H1 (cell line): ENCODE results near the gene TMEM97. TPM values are rescaled to one million over a fixed set of nuclear protein-coding genes. Genes with fewer than 3 reads are reported as not detected.
A peak's percentile ranks its signal among the peaks of the same experiment; 100 is the strongest.

ENCODE experiments used
- CTCF ChIA-PET: fragments of 300-600 bp; sonication (Branson Sonifier 250); formaldehyde crosslinking; loops from one replicate; lab custom pipeline; 2021; ENCODE audit not compliant: partially characterized antibody; lab: Charles Lee
- POLR2A ChIA-PET: fragments of 300-600 bp; sonication (Branson Sonifier 250); formaldehyde crosslinking; loops from one replicate; lab custom pipeline; 2021; ENCODE audit warnings: inconsistent platforms; ENCODE audit not compliant: partially characterized antibody; lab: Charles Lee
- DNase-seq, 2 experiments: peaks; one replicate each; pipeline versions ENCODE4 v3.0.0 to v3.0.0-alpha.2; 2010 to 2022; ENCODE audit warnings: low spot score in 2 of 2, low read depth in 1 of 2, mixed read lengths in 1 of 2
- FAIRE-seq: peaks from 2 replicates; lab custom pipeline; 2011; peaks lifted over from hg19 to GRCh38; lab: Jason Lieb, UNC
- H2AFZ ChIP-seq: 2 replicates; pipeline ENCODE4 v1.8.1; 2012; ENCODE audit warnings: low read length, inconsistent platforms
- H2AK5ac ChIP-seq: 2 replicates; pipeline ENCODE4 v1.6.1; 2013; ENCODE audit warnings: low read depth, low read length
- H2BK120ac ChIP-seq: replicated peaks from 2 replicates; pipeline ENCODE3; 2013; ENCODE audit warnings: low read depth, low read length, inconsistent platforms
- H2BK12ac ChIP-seq: 2 replicates; pipeline ENCODE4 v1.6.1; 2013; ENCODE audit warnings: low read depth, low read length
- H2BK15ac ChIP-seq: 2 replicates; pipeline ENCODE4 v1.6.1; 2013; ENCODE audit warnings: low read length
- H2BK20ac ChIP-seq: 2 replicates; pipeline ENCODE4 v1.6.1; 2013; ENCODE audit warnings: low read length
- H2BK5ac ChIP-seq: 2 replicates; pipeline ENCODE4 v1.6.1; 2013; ENCODE audit warnings: low read depth, low read length
- H3K14ac ChIP-seq: 2 replicates; pipeline ENCODE4 v1.6.1; 2013; ENCODE audit warnings: inconsistent platforms; ENCODE audit not compliant: insufficient read length
- H3K18ac ChIP-seq: 2 replicates; pipeline ENCODE4 v1.6.1; 2013; ENCODE audit warnings: low read length; ENCODE audit errors: extremely low read depth
- H3K23ac ChIP-seq: 2 replicates; pipeline ENCODE4 v1.6.1; 2013; ENCODE audit warnings: inconsistent platforms; ENCODE audit not compliant: insufficient read length
- H3K23me2 ChIP-seq: 2 replicates; pipeline ENCODE4 v1.6.1; 2013; ENCODE audit warnings: low read depth, low read length
- H3K27ac ChIP-seq: 2 replicates; pipeline ENCODE4 v1.6.1; 2011; ENCODE audit warnings: low read depth, low read length, inconsistent platforms
- H3K27me3 ChIP-seq, 4 experiments: replicated peaks in 1 of 4; 1 replicate in 1 of 4; 2 replicates in 3 of 4; pipeline versions ENCODE4 v1.6.1 to v1.8.1; 2011 to 2013; ENCODE audit warnings: low read length in 3 of 4, mild to moderate bottlenecking in 3 of 4, inconsistent platforms in 2 of 4, mixed read lengths in 2 of 4, moderate library complexity in 1 of 4; ENCODE audit not compliant: control insufficient read depth in 3 of 4, insufficient read depth in 3 of 4; ENCODE audit errors: extremely low read depth in 1 of 4
- H3K36me3 ChIP-seq, 4 experiments: 2 replicates each; pipeline versions ENCODE4 v1.6.1 to v1.8.1; 2011 to 2013; ENCODE audit warnings: mild to moderate bottlenecking in 4 of 4, low read length in 3 of 4, moderate library complexity in 2 of 4, control low read depth in 1 of 4, inconsistent platforms in 1 of 4; ENCODE audit not compliant: insufficient read depth in 4 of 4, control insufficient read depth in 2 of 4
- H3K4ac ChIP-seq: replicated peaks from 2 replicates; pipeline ENCODE3; 2013; ENCODE audit warnings: low read length, low read depth, mixed read lengths, inconsistent platforms; ENCODE audit not compliant: insufficient read length
- H3K4me1 ChIP-seq, 4 experiments: replicated peaks in 1 of 4; 1 replicate in 1 of 4; 2 replicates in 3 of 4; pipeline versions ENCODE4 v1.6.1 to v1.8.1; 2011 to 2013; ENCODE audit warnings: low read length in 3 of 4, inconsistent platforms in 2 of 4, mixed read lengths in 1 of 4; ENCODE audit not compliant: insufficient read depth in 4 of 4, control insufficient read depth in 3 of 4
- H3K4me2 ChIP-seq, 2 experiments: 2 replicates each; pipeline versions ENCODE4 v1.6.1 to v1.8.1; 2011 to 2013; ENCODE audit warnings: low read depth in 2 of 2, low read length in 2 of 2, control low read depth in 1 of 2, inconsistent platforms in 1 of 2, mild to moderate bottlenecking in 1 of 2; ENCODE audit not compliant: insufficient read depth in 1 of 2
- H3K4me3 ChIP-seq, 4 experiments: fragments of 200-600, 300-600 bp in 1 of 4; sonication (generic), shearing (Covaris generic), sonication (Bioruptor Twin) in 1 of 4; 2 replicates each; pipeline versions ENCODE4 v1.5.1 to v1.8.1; 2011 to 2016; ENCODE audit warnings: low read length in 4 of 4, low read depth in 3 of 4, control low read depth in 2 of 4, inconsistent platforms in 2 of 4, mild to moderate bottlenecking in 2 of 4, mixed read lengths in 1 of 4, moderate library complexity in 1 of 4; ENCODE audit not compliant: insufficient read depth in 2 of 4; ENCODE audit errors: extremely low read depth in 1 of 4
- H3K56ac ChIP-seq: replicated peaks from 2 replicates; pipeline ENCODE3; 2013; ENCODE audit warnings: low read depth, mild to moderate bottlenecking, mixed read lengths, low read length, inconsistent platforms; ENCODE audit not compliant: insufficient read length
- H3K79me1 ChIP-seq: 2 replicates; pipeline ENCODE4 v1.6.1; 2013; ENCODE audit warnings: low read depth, low read length, control low read depth
- H3K79me2 ChIP-seq, 2 experiments: 2 replicates each; pipeline versions ENCODE4 v1.6.1 to v1.8.1; 2012 to 2013; ENCODE audit warnings: low read length in 2 of 2, mild to moderate bottlenecking in 2 of 2, inconsistent platforms in 1 of 2; ENCODE audit not compliant: insufficient read depth in 2 of 2, control insufficient read depth in 1 of 2
- H3K9ac ChIP-seq, 4 experiments: replicated peaks in 1 of 4; 1 replicate in 1 of 4; 2 replicates in 3 of 4; pipeline versions ENCODE4 v1.6.1 to v1.8.1; 2011 to 2013; ENCODE audit warnings: low read depth in 3 of 4, low read length in 3 of 4, control low read depth in 2 of 4, mild to moderate bottlenecking in 2 of 4, moderate library complexity in 2 of 4, inconsistent platforms in 1 of 4; ENCODE audit errors: extremely low read depth in 1 of 4
- H3K9me3 ChIP-seq, 2 experiments: 2 replicates each; pipeline versions ENCODE4 v1.6.1 to v1.8.1; 2012 to 2013; ENCODE audit warnings: mild to moderate bottlenecking in 2 of 2, moderate library complexity in 2 of 2, control low read depth in 1 of 2, inconsistent platforms in 1 of 2, low read depth in 1 of 2, low read length in 1 of 2, mixed read lengths in 1 of 2; ENCODE audit not compliant: insufficient read depth in 2 of 2
- H4K20me1 ChIP-seq, 2 experiments: replicated peaks in 1 of 2; 2 replicates each; pipeline versions ENCODE3 to v1.8.1; 2011 to 2013; ENCODE audit warnings: inconsistent platforms in 2 of 2, low read length in 2 of 2, mild to moderate bottlenecking in 1 of 2; ENCODE audit not compliant: insufficient read depth in 2 of 2, control insufficient read depth in 1 of 2
- H4K5ac ChIP-seq: 2 replicates; pipeline ENCODE4 v1.6.1; 2013; ENCODE audit warnings: low read length, low read depth, mixed read lengths, inconsistent platforms; ENCODE audit not compliant: insufficient read length
- H4K8ac ChIP-seq: 2 replicates; pipeline ENCODE4 v1.8.0; 2013; ENCODE audit warnings: mild to moderate bottlenecking, moderate library complexity, low read length, inconsistent platforms; ENCODE audit not compliant: insufficient read depth; ENCODE audit errors: extremely low read depth
- H4K91ac ChIP-seq: replicated peaks from 2 replicates; pipeline ENCODE3; 2013; ENCODE audit warnings: low read length, mixed read lengths, inconsistent platforms; ENCODE audit not compliant: insufficient read length
- ATF2 ChIP-seq: IDR thresholded peaks from 2 replicates; pipeline ENCODE4 v1.6.1; 2012; ENCODE audit warnings: low read length, inconsistent platforms
- CTBP2 ChIP-seq: IDR thresholded peaks from 2 replicates; pipeline ENCODE4 v1.7.0; 2011; ENCODE audit warnings: borderline replicate concordance, mild to moderate bottlenecking, moderate library complexity, mixed read lengths, low read length; ENCODE audit not compliant: insufficient read depth, insufficient read length
- HDAC2 ChIP-seq, 2 experiments: fragments of 300-600 bp in 1 of 2; sonication (generic) in 1 of 2; IDR thresholded peaks; 2 replicates each; pipeline ENCODE4 v1.6.1; 2011 to 2012; ENCODE audit warnings: low read depth in 2 of 2, low read length in 2 of 2, mild to moderate bottlenecking in 2 of 2, moderate library complexity in 2 of 2, borderline replicate concordance in 1 of 2, inconsistent platforms in 1 of 2
- RXRA ChIP-seq: IDR thresholded peaks from 2 replicates; pipeline ENCODE4 v1.6.1; 2011; ENCODE audit warnings: low read depth, mild to moderate bottlenecking, low read length, moderate library complexity; ENCODE audit not compliant: insufficient read depth
- WGBS, 2 experiments: shearing (Covaris generic) in 1 of 2; methylation state at CpG; one replicate each; pipeline versions ENCODE4 v1.1.6 to v1.1.7; 2013 to 2015; ENCODE audit warnings: low lambda C conversion rate in 2 of 2, mixed read lengths in 2 of 2, inconsistent platforms in 1 of 2, low coverage in 1 of 2, missing lambda C conversion rate in 1 of 2; ENCODE audit not compliant: insufficient replicate concordance in 2 of 2, insufficient coverage in 1 of 2, insufficient read length in 1 of 2; ENCODE audit errors: extremely low coverage in 1 of 2, missing lambda C conversion rate in 1 of 2; 5-methylcytosine and 5-hydroxymethylcytosine counted together
- long read RNA-seq, 2 experiments: library from RNA in 1 of 2; library from capped mRNA in 1 of 2; stranded (forward); transcript quantifications; one replicate each; pipeline ENCODE4 v2.0.0, GENCODE V29; 2021; ENCODE audit warnings: inconsistent platforms in 1 of 2
- polyA minus RNA-seq, 3 experiments: library from RNA; depleted of rRNA, polyadenylated mRNA; stranded (reverse); fragments of >200 nt; gene quantifications; 1 replicate in 2 of 3; 2 replicates in 1 of 3; pipeline ENCODE4 v1.2.3, GENCODE V29; 2011
- polyA plus RNA-seq, 7 experiments: library from polyadenylated mRNA; depleted of rRNA in 3 of 7; stranded (reverse) in 5 of 7; unstranded in 2 of 7; fragments of >200 nt in 5 of 7; fragments of 200-250 nt in 2 of 7; gene quantifications; 1 replicate in 5 of 7; 2 replicates in 1 of 7; 4 replicates in 1 of 7; pipeline versions ENCODE4 v1.2.1 to v1.2.3, GENCODE V29; 2011 to 2013; ENCODE audit warnings: missing spikeins in 2 of 7, mixed read lengths in 2 of 7
- total RNA-seq: library from RNA; stranded (reverse); fragmentation: NEBNext Ultra II Directional; extraction: Animal tissue kit (Norgen Biotek cat#: 25700); gene quantifications from 2 replicates; pipeline ENCODE4 v1.2.1, GENCODE V29; 2021

TMEM97 gene
- total RNA-seq (130 and 136 TPM in 2 replicates), polyA plus RNA-seq (2011; rRNA removed) (70.0 and 126 TPM in 2 replicates), polyA minus RNA-seq (2011; rRNA and poly(A)+ RNA removed) (125 and 167 TPM in 2 replicates)
- 74.6 TPM for polyA plus RNA-seq (2011; cell fraction: cytosol; rRNA removed)
- polyA plus RNA-seq (2011; cell fraction: nucleus; rRNA removed) = 61.1 TPM
- polyA plus RNA-seq (2012, experiment 1 of 2) = 77.6 to 145 TPM (median 95.7 TPM) in 4 replicates
- polyA plus RNA-seq (2012, experiment 2 of 2) = 32.8 TPM
- polyA plus RNA-seq (2013, experiment 1 of 2) = 636 TPM
- polyA plus RNA-seq (2013, experiment 2 of 2) = 785 TPM
- polyA minus RNA-seq (2011; cell fraction: cytosol; rRNA and poly(A)+ RNA removed) = 68.6 TPM
- polyA minus RNA-seq (2011; cell fraction: nucleus; rRNA and poly(A)+ RNA removed) = 48.6 TPM
- long read RNA-seq, experiment 1, transcript TMEM97-201 (3 exons, 2,568 nt) = major isoform, 31 of 96 reads
- long read RNA-seq, experiment 1, partial matches to known transcripts = 57 of 96 reads
- long read RNA-seq, experiment 1, other reads (novel, unspliced or antisense) = 8 of 96 reads
- long read RNA-seq, experiment 2, transcript TMEM97-201 (3 exons, 2,568 nt) = major isoform, 109 of 137 reads
- long read RNA-seq, experiment 2, partial matches to known transcripts = 1 of 137 reads
- long read RNA-seq, experiment 2, other reads (novel, unspliced or antisense) = 25 of 137 reads

GRCh38 chr17:28318759-28319597, at the start of gene TMEM97:
Gene TMEM97 (plus strand): TSS chr17:28319200. CDS start chr17:28319240, 40 bp downstream.
- H3K27ac ChIP-seq = peak within 1 kb of the TSS; percentile 56
- peak within 1 kb of the TSS; percentile 55 for H3K56ac ChIP-seq
- H4K91ac ChIP-seq = peak within 1 kb of the TSS; percentile 26
- WGBS, 2 experiments = 0% methylated on average over 61 of the region's 72 CpGs; no CpG with 5 or more reads in 1 of the 2 experiments
- H4K8ac ChIP-seq = peak within 1 kb of the TSS; percentile 90; the same call in 1 of the 2 replicates
- peak within 1 kb of the TSS; percentile 63 to 90 (median 70) for H3K4me3 ChIP-seq
- H3K79me2 ChIP-seq = peaks cover 33 to 50% of the 10 kb centered on the region in 2 experiments
- peaks cover 11% of the 10 kb centered on the region for H3K23me2 ChIP-seq
- peak; percentile 73 to 92 for DNase-seq
- CTCF ChIA-PET = interaction anchor here (0.6 to 2.3 kb wide), 9 partner anchors 11 to 96 kb away, joined by 3 to 12 read pairs (median 3); no protein-coding TSS in a partner anchor
- peaks cover 4 to 26% (median 13%) of the 10 kb centered on the region in 4 experiments for H3K4me1 ChIP-seq
- H3K4me2 ChIP-seq = peak within 1 kb of the TSS; percentile 81 to 99
- H2BK15ac ChIP-seq = peak within 1 kb of the TSS; percentile 97; the same call in 1 of the 2 replicates
- H2BK20ac ChIP-seq = no peak within 1 kb of the TSS
- H3K9ac ChIP-seq = peak within 1 kb of the TSS; percentile 75 to 85 (median 82)
- H4K20me1 ChIP-seq = peaks cover 1 to 9% of the 10 kb centered on the region in 2 experiments
- H3K27me3 ChIP-seq = peaks cover 0 to 3% (median 0%) of the 10 kb centered on the region in 4 experiments; a peak in 1 of 7 replicates
- FAIRE-seq = no peak
- H3K9me3 ChIP-seq = no peaks in the 10 kb centered on the region
- no peak within 1 kb of the TSS for H3K23ac ChIP-seq
- peak within 1 kb of the TSS; percentile 49 for H4K5ac ChIP-seq
- H2BK12ac ChIP-seq = peak within 1 kb of the TSS; percentile 65; the same call in 1 of the 2 replicates
- H3K79me1 ChIP-seq = no peaks in the 10 kb centered on the region
- H2AK5ac ChIP-seq = peak within 1 kb of the TSS; percentile 17; the same call in 1 of the 2 replicates
- H2BK120ac ChIP-seq = no peak within 1 kb of the TSS
- POLR2A ChIA-PET = interaction anchor here (0.8 to 4.1 kb wide), 23 partner anchors 9 to 514 kb away, joined by 3 to 30 read pairs (median 3); partner anchors contain the start of genes IFT20, POLDIP2 and TNFAIP1
- no peak within 1 kb of the TSS for H3K4ac ChIP-seq
- H2AFZ ChIP-seq = peak within 1 kb of the TSS; percentile 89
- peak within 1 kb of the TSS; percentile 62 for H3K14ac ChIP-seq
- H2BK5ac ChIP-seq = peak within 1 kb of the TSS; percentile 69; the same call in 1 of the 2 replicates
- peak within 1 kb of the TSS; percentile 72 for H3K18ac ChIP-seq
- peaks cover 0 to 4% (median 0%) of the 10 kb centered on the region in 4 experiments; a peak in 3 of 8 replicates for H3K36me3 ChIP-seq
- TF ChIP-seq HDAC2 (IDR thresholded peaks at IDR 0.05; ENCODE audit: borderline replicate concordance in 1 of 2, low read depth in 2 of 2, low read length in 2 of 2) (peak; percentile 0 to 86; a peak in 3 of 4 replicates), ATF2 (no peak), CTBP2 (no peak), RXRA (no peak)
